Erythroblast (primary cell): ENCODE results near the gene KRTAP10-3.
A peak's percentile ranks its signal among the peaks of the same experiment; 100 is the strongest.

Experiments
- DNase-seq, 2 experiments: peaks; one replicate each; lab custom pipeline; 2025; lab: John Stamatoyannopoulos, UW
- GATA1 ChIP-seq: IDR thresholded peaks from 2 replicates; pipeline ENCODE4 v1.6.1; 2011; ENCODE audit warnings: low read depth, mild to moderate bottlenecking, control low read depth, low read length, moderate library complexity
- POLR2A ChIP-seq: IDR thresholded peaks from 2 replicates; pipeline ENCODE4 v1.6.1; 2011; ENCODE audit warnings: mild to moderate bottlenecking, low read length

The KRTAP10-3 gene

GRCh38 chr21:44519346-44520325 is 39.0 kb downstream of the KRTAP10-3 start:
- no peak for TF ChIP-seq POLR2A
- TF ChIP-seq GATA1, result no peak
- no peak for DNase-seq

GRCh38 chr21:44518686-44519085 is 39.9 kb downstream of the KRTAP10-3 start:
- TF ChIP-seq GATA1 (no peak), POLR2A (no peak)

GRCh38 chr21:44517175-44517899 is 41.3 kb downstream of the KRTAP10-3 start:
- TF ChIP-seq GATA1 (no peak), POLR2A (no peak)
- DNase-seq, result peak; percentile 45 to 47

More at GRCh38 chr21:44518686-44519085, 39.9 kb downstream of the KRTAP10-3 start:
- no peak for DNase-seq

DNA sequence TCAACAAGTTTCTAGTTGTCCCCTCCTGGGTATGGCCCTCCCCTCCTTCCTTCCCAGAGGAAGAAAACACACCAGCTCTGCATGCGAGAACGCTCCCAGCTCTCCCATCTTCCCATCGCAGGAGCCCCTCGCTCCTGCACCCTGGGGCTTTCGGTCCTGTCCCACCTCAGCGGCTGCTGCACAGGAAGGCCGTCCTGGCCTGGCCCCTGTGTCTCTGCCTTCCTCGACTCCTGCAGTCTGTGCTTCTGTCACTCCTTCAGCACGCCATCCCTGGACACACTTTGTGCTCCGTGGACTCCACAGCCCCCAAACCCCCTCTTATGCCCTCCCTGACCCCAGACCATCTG is 41.8 kb downstream of the KRTAP10-3 start:
- no peak for DNase-seq
- TF ChIP-seq POLR2A (no peak), GATA1 (no peak)

DNA sequence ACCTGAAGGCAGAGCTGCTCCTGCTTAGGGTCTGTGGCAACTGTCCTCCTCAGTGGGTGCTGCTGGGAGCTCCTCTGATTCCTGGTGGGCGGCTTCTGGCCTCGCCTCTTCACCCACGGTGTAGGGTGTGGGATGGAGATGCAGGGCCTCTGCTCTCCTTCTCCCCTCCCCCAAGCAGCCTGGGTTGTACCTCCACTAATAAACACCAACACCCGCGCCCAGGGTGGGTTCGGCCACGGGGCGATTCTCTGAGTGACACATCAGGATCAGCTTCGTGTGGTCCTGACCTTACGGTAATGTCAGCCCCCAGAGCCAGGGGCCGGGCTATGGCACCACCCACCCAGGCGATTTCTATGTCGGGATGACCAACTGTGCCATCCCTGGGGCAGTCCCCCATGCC is 42.3 kb downstream of the KRTAP10-3 start:
- DNase-seq, result no peak
- TF ChIP-seq POLR2A (no peak), GATA1 (no peak)

DNA sequence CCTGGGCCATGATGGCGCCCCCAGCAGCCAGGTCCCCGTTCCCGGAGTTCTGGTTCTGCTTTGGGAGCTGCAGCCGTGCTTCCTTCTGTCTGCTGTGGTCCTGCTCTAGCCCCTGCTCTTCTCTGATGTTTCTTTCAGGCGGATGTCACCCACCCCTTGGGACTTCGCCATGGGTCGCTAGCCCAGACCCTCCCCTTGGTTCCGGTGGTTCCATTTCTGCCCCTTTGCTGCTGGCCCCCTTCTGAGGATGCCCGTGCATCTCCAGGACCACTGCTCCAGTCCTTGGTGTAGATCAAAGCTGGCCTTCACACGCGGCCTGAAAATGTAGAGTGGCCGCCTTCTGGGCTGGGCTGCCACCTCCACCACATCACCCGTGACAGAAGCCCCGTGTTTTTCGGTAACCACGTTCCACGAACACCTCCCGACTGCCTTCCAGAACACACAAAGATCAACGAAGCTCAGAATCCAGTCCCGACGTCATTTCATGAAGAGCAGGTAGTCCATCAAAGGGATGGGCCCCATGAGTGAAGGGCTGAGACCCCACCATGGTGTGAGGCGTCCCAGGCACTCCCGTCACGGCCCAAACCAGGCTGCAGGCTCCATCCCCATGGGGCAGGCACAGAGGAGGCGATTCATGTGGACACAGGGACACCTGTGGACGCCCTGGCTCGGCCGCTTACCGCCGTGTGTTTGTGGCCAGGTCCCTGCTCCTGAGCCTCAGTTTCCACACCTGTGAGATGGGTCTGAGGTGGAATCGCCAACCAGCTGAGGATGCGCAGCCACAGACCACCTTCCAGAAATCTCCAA is 43.0 kb downstream of the KRTAP10-3 start:
- no peak for TF ChIP-seq GATA1
- no peak for TF ChIP-seq POLR2A

GRCh38 chr21:44514746-44515358 is 43.7 kb downstream of the KRTAP10-3 start:
- TF ChIP-seq GATA1 (no peak), POLR2A (no peak)
- DNase-seq, result no peak

More for the DNA sequence above, 43.0 kb downstream of the KRTAP10-3 start:
- no peak for DNase-seq

GRCh38 chr21:44514218-44514520 is 44.4 kb downstream of the KRTAP10-3 start:
- no peak for DNase-seq
- TF ChIP-seq GATA1 (no peak), POLR2A (no peak)

GRCh38 chr21:44513389-44514217 is 45.0 kb downstream of the KRTAP10-3 start:
- no peak for DNase-seq
- no peak for TF ChIP-seq GATA1
- TF ChIP-seq POLR2A, result no peak

DNA sequence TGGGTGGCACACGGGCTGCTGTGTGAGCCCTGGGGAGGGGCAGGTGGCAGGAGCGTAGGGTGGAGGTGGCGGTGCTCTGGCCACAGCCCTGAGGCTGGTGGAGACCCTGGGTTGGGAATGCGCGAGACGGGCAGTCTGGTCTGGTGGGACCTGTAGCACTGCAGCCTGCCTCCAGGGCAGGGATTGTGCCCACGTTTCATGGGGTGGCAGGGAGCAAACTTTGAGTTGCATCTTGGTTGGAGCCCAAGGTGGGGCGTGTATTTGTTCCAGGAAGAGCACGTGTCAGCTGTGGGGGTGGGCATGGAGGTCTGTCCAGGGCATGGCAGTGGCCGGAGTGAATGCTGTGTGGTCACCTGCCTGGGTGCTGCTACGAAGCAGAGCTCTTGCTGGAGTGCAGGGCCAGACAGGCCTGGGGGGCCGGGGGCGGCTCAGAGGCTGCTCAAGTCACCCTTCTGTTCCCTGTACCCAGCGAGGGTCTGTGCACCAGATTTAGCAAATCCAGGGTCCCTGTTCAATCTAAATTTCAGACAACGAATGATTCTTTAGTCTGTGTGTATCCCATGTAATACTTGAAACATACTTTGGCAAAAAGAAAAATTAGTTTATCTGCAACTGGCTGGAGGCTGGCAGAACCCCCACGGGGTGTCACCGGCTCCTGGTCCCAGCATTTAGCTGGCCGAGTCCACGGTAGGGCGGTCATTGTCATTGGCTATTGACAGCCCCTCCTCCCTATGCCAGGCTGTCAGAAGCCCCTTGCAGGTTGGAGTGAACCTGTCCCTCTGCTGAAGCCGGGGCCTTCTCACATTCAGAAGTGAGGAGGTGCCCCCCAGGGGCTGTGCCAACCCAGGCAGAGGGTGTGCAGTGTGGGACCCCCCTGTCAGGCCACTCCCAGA is 45.9 kb downstream of the KRTAP10-3 start:
- TF ChIP-seq GATA1 (no peak), POLR2A (no peak)
- no peak for DNase-seq

GRCh38 chr21:44511938-44512275 is 46.7 kb downstream of the KRTAP10-3 start:
- DNase-seq, result no peak
- TF ChIP-seq POLR2A (no peak), GATA1 (no peak)
